Fibroblast of lung (primary cell): Measurements from ENCODE around the gene WHAMM.

Experiments used
- EZH2 ChIP-seq: IDR thresholded peaks from 2 replicates; pipeline ENCODE4 v1.5.1; 2012; ENCODE audit warnings: low read length, control low read depth, mild to moderate bottlenecking; ENCODE audit errors: missing control alignments
- TF ChIP-seq, protein P1 (sequence below), 2 donors: IDR thresholded peaks in 1 of 2; conservative IDR thresholded peaks in 1 of 2; 1 replicate in 1 of 2; 2 replicates in 1 of 2; pipeline ENCODE4 v1.5.1; 2011 to 2012; ENCODE audit warnings: low read length in 2 of 2, control low read depth in 1 of 2, inconsistent platforms in 1 of 2, low read depth in 1 of 2, mild to moderate bottlenecking in 1 of 2

DNA sequence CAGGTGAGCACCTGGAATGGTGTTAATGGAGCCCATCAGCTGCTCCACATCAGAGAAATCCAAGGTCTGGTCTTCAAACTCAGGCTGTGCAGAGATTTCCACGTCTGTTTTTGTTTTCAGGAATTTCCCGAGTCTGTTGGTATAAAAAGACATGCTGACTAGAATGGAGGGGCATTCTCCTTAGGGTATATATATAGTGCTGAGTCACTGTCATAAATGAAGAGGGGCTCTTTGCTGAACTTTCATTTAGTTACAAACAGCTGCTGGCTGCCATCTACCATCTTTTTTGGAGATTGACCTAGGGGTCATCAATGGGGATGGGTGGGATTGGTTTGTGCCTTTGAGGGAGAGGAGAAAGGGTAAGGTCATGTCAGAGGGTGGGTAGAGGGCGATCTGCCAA lies 30.7 kb upstream of the WHAMM start:
- TF ChIP-seq, protein P1, sequence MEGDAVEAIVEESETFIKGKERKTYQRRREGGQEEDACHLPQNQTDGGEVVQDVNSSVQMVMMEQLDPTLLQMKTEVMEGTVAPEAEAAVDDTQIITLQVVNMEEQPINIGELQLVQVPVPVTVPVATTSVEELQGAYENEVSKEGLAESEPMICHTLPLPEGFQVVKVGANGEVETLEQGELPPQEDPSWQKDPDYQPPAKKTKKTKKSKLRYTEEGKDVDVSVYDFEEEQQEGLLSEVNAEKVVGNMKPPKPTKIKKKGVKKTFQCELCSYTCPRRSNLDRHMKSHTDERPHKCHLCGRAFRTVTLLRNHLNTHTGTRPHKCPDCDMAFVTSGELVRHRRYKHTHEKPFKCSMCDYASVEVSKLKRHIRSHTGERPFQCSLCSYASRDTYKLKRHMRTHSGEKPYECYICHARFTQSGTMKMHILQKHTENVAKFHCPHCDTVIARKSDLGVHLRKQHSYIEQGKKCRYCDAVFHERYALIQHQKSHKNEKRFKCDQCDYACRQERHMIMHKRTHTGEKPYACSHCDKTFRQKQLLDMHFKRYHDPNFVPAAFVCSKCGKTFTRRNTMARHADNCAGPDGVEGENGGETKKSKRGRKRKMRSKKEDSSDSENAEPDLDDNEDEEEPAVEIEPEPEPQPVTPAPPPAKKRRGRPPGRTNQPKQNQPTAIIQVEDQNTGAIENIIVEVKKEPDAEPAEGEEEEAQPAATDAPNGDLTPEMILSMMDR (conservative IDR thresholded peaks at IDR 0.05 in 1 of 2, IDR thresholded peaks at IDR 0.05 in 1 of 2; ENCODE audit: low read depth in 1 of 2, low read length in 2 of 2): no peak
- TF ChIP-seq EZH2: no peak
